HAP-1 (cell line): Measurements from ENCODE around the gene UMOD.

Experiments
- DNase-seq, 2 experiments: peaks; one replicate each; pipeline ENCODE4 v3.0.0-alpha.2; 2016 to 2020; ENCODE audit warnings: low spot score in 2 of 2
- H3K27me3 ChIP-seq: fragments of 250-450 bp; sonication (Bioruptor Pico); 2 replicates; pipeline ENCODE4 v1.5.1; 2020; ENCODE audit warnings: low read depth, mild to moderate bottlenecking, moderate library complexity
- H3K36me3 ChIP-seq: fragments of 250-450 bp; sonication (Bioruptor Pico); replicated peaks from 2 replicates; pipeline ENCODE4 v1.5.1; 2020; ENCODE audit warnings: mild to moderate bottlenecking
- H3K4me1 ChIP-seq: fragments of 250-450 bp; sonication (Bioruptor Pico); 2 replicates; pipeline ENCODE4 v1.5.1; 2020; ENCODE audit warnings: mild to moderate bottlenecking
- H3K4me3 ChIP-seq: fragments of 250-450 bp; sonication (Bioruptor Pico); 2 replicates; pipeline ENCODE4 v1.5.1; 2020; ENCODE audit warnings: mild to moderate bottlenecking, moderate library complexity
- H3K9me3 ChIP-seq: fragments of 250-450 bp; sonication (Bioruptor Pico); 2 replicates; pipeline ENCODE4 v1.5.1; 2020; ENCODE audit warnings: mild to moderate bottlenecking, moderate library complexity
- in situ Hi-C: fragments of 300-500 bp; cut with MboI; formaldehyde crosslinking; loops from 3 replicates; pipeline ENCODE4 v1.14.3; 2020; ENCODE audit warnings: low sequenced_read_pairs, inconsistent platforms, mixed read lengths

The UMOD gene

GRCh38 chr16:20383106-20384029 lies 30.9 kb upstream of the UMOD start:
- no peak overlapping the region for H3K4me3 ChIP-seq
- in situ Hi-C loops, result loop anchor here (5.0 to 25.0 kb wide), 2 partner anchors 476 to 771 kb away; no protein-coding TSS in a partner anchor
- no peaks in the 10 kb centered on the region for H3K27me3 ChIP-seq
- DNase-seq, result peak; percentile 66 to 79
- no peaks in the 10 kb centered on the region for H3K9me3 ChIP-seq
- H3K4me1 ChIP-seq, result no peaks in the 10 kb centered on the region
- H3K36me3 ChIP-seq, result no peaks in the 10 kb centered on the region

- in situ Hi-C loops, result loop anchor here (5.0 to 25.0 kb wide), 2 partner anchors 475 to 770 kb away; no protein-coding TSS in a partner anchor
- DNase-seq, result no peak
- H3K36me3 ChIP-seq, result no peaks in the 10 kb centered on the region
These were observed 29.9 kb upstream of the UMOD start for GRCh38 chr16:20382202-20382948.

GRCh38 chr16:20380782-20381181 lies 28.3 kb upstream of the UMOD start:
- no peaks in the 10 kb centered on the region for H3K9me3 ChIP-seq
- H3K4me1 ChIP-seq, result no peaks in the 10 kb centered on the region
- no peaks in the 10 kb centered on the region for H3K27me3 ChIP-seq
- no peaks in the 10 kb centered on the region for H3K36me3 ChIP-seq
- no peak overlapping the region for H3K4me3 ChIP-seq
- no peak for DNase-seq
- in situ Hi-C loops, result loop anchor here (5.0 to 25.0 kb wide), 2 partner anchors 473 to 768 kb away; no protein-coding TSS in a partner anchor

More at GRCh38 chr16:20382202-20382948, 29.9 kb upstream of the UMOD start:
- H3K9me3 ChIP-seq, result no peaks in the 10 kb centered on the region
- H3K4me1 ChIP-seq, result no peaks in the 10 kb centered on the region
- no peaks in the 10 kb centered on the region for H3K27me3 ChIP-seq
- H3K4me3 ChIP-seq, result no peak overlapping the region

GRCh38 chr16:20377181-20377580 lies 24.7 kb upstream of the UMOD start:
- Histone ChIP-seq H3K27me3 (no peaks in the 10 kb centered on the region), H3K36me3 (no peaks in the 10 kb centered on the region), H3K9me3 (no peaks in the 10 kb centered on the region), H3K4me1 (no peaks in the 10 kb centered on the region), H3K4me3 (no peak overlapping the region)
- no peak for DNase-seq
- in situ Hi-C loops, result loop anchor here (25.0 kb wide), 1 partner anchor 765 kb away; no protein-coding TSS in a partner anchor

- no peak for DNase-seq
- H3K9me3 ChIP-seq, result no peaks in the 10 kb centered on the region
- H3K4me1 ChIP-seq, result no peaks in the 10 kb centered on the region
- no peak overlapping the region for H3K4me3 ChIP-seq
- no peaks in the 10 kb centered on the region for H3K27me3 ChIP-seq
- in situ Hi-C loops, result no loop called here
- no peaks in the 10 kb centered on the region for H3K36me3 ChIP-seq
These were observed 20.2 kb upstream of the UMOD start for GRCh38 chr16:20372701-20373100.

- Histone ChIP-seq H3K4me1 (no peaks in the 10 kb centered on the region), H3K27me3 (no peaks in the 10 kb centered on the region), H3K36me3 (no peaks in the 10 kb centered on the region), H3K4me3 (no peak overlapping the region), H3K9me3 (no peaks in the 10 kb centered on the region)
- no peak for DNase-seq
- in situ Hi-C loops, result no loop called here
These were observed 17.0 kb upstream of the UMOD start for GRCh38 chr16:20369452-20370054.

GRCh38 chr16:20364051-20364450 lies 11.5 kb upstream of the UMOD start:
- in situ Hi-C loops, result no loop called here
- no peaks in the 10 kb centered on the region for H3K36me3 ChIP-seq
- no peak for DNase-seq
- no peaks in the 10 kb centered on the region for H3K4me1 ChIP-seq
- no peaks in the 10 kb centered on the region for H3K27me3 ChIP-seq
- H3K4me3 ChIP-seq, result no peak overlapping the region
- H3K9me3 ChIP-seq, result no peaks in the 10 kb centered on the region

- in situ Hi-C loops, result no loop called here
- Histone ChIP-seq H3K4me3 (no peak overlapping the region), H3K27me3 (no peaks in the 10 kb centered on the region), H3K4me1 (no peaks in the 10 kb centered on the region), H3K36me3 (no peaks in the 10 kb centered on the region), H3K9me3 (no peaks in the 10 kb centered on the region)
- DNase-seq, result no peak
These were observed 10.7 kb upstream of the UMOD start for GRCh38 chr16:20363191-20363590.

GRCh38 chr16:20359997-20360396 lies 7.5 kb upstream of the UMOD start:
- no peaks in the 10 kb centered on the region for H3K36me3 ChIP-seq
- peak in 1 of 2 experiments; percentile 29 for DNase-seq
- H3K4me3 ChIP-seq, result no peak overlapping the region
- no peaks in the 10 kb centered on the region for H3K9me3 ChIP-seq
- no peaks in the 10 kb centered on the region for H3K4me1 ChIP-seq
- in situ Hi-C loops, result no loop called here
- H3K27me3 ChIP-seq, result no peaks in the 10 kb centered on the region

- H3K27me3 ChIP-seq, result no peaks in the 10 kb centered on the region
- H3K36me3 ChIP-seq, result no peaks in the 10 kb centered on the region
- in situ Hi-C loops, result no loop called here
- no peaks in the 10 kb centered on the region for H3K9me3 ChIP-seq
- H3K4me3 ChIP-seq, result no peak overlapping the region
- no peaks in the 10 kb centered on the region for H3K4me1 ChIP-seq
- no peak for DNase-seq
These were observed 2.7 kb upstream of the UMOD start for GRCh38 chr16:20355114-20355782.

GRCh38 chr16:20353379-20353778 lies 864 bp upstream of the UMOD start:
- in situ Hi-C loops, result no loop called here
- Histone ChIP-seq H3K4me3 (no peak overlapping the region), H3K36me3 (no peaks in the 10 kb centered on the region), H3K27me3 (no peaks in the 10 kb centered on the region), H3K9me3 (no peaks in the 10 kb centered on the region), H3K4me1 (no peaks in the 10 kb centered on the region)
- DNase-seq, result no peak

GRCh38 chr16:20349615-20350014 lies 2.9 kb downstream of the UMOD start:
- Histone ChIP-seq H3K4me1 (no peaks in the 10 kb centered on the region), H3K9me3 (no peaks in the 10 kb centered on the region), H3K36me3 (no peaks in the 10 kb centered on the region), H3K4me3 (no peak overlapping the region), H3K27me3 (no peaks in the 10 kb centered on the region)
- in situ Hi-C loops, result no loop called here
- DNase-seq, result no peak
